Effector CD4-positive, alpha-beta T cell (primary cell): ENCODE measurements around the gene SUV39H2.
"Not testable (repeated sequence)": the region's sequence is repeated elsewhere in the genome, so short reads cannot be mapped to it uniquely, and the experiment has no call there.

ENCODE experiments used
- DNase-seq: peaks from one replicate; pipeline ENCODE4 v3.0.0-alpha.2; 2020

The SUV39H2 gene

GRCh38 chr10:14942147-14942949 is 63.7 kb downstream of the SUV39H2 start:
- not testable (repeated sequence) for DNase-seq

- DNase-seq = not testable (repeated sequence)
Observed at GRCh38 chr10:14942950-14943338, 64.3 kb downstream of the SUV39H2 start.

- DNase-seq = no peak
Observed at GRCh38 chr10:14945108-14945507, 66.4 kb downstream of the SUV39H2 start.

GRCh38 chr10:14947268-14947667 is 68.6 kb downstream of the SUV39H2 start:
- DNase-seq = no peak

- no peak for DNase-seq
Observed at GRCh38 chr10:14949291-14949690, 70.6 kb downstream of the SUV39H2 start.

GRCh38 chr10:14952851-14953423 is 74.3 kb downstream of the SUV39H2 start:
- no peak for DNase-seq

GRCh38 chr10:14953424-14954000 is 74.8 kb downstream of the SUV39H2 start:
- no peak for DNase-seq
